Measurements from ENCODE around the gene TRANK1.
"Not testable (repeated sequence)": the region's sequence is repeated elsewhere in the genome, so short reads cannot be mapped to it uniquely, and the experiment has no call there.

TRANK1 gene

GRCh38 chr3:36957862-36958686, 13.2 kb upstream of the TRANK1 start:
- DNase-seq (ENCODE audit: low read depth, low spot score), result no peak

GRCh38 chr3:36957063-36957462, 12.2 kb upstream of the TRANK1 start:
- no peak for DNase-seq (ENCODE audit: low read depth, low spot score)

- DNase-seq (ENCODE audit: low read depth, low spot score), result no peak
Measured at GRCh38 chr3:36956155-36956554, 11.3 kb upstream of the TRANK1 start.

GRCh38 chr3:36954452-36955134, 9.7 kb upstream of the TRANK1 start:
- no peak for DNase-seq (ENCODE audit: low read depth, low spot score)

GRCh38 chr3:36947814-36948213, 3.0 kb upstream of the TRANK1 start:
- not testable (repeated sequence) for DNase-seq (ENCODE audit: low read depth, low spot score)

GRCh38 chr3:36945333-36945980, 603 bp upstream of the TRANK1 start:
- DNase-seq (ENCODE audit: low read depth, low spot score), result no peak

GRCh38 chr3:36944012-36944640, 728 bp downstream of the TRANK1 start:
- peak; percentile 81 for DNase-seq (ENCODE audit: low read depth, low spot score)

GRCh38 chr3:36943601-36944000, 1.3 kb downstream of the TRANK1 start:
- peak; percentile 24 for DNase-seq (ENCODE audit: low read depth, low spot score)

- no peak for DNase-seq (ENCODE audit: low read depth, low spot score)
Measured at GRCh38 chr3:36942638-36943248, 2.1 kb downstream of the TRANK1 start.

- no peak for DNase-seq (ENCODE audit: low read depth, low spot score)
Measured at GRCh38 chr3:36941658-36942057, 3.2 kb downstream of the TRANK1 start.

GRCh38 chr3:36941162-36941561, 3.7 kb downstream of the TRANK1 start:
- no peak for DNase-seq (ENCODE audit: low read depth, low spot score)

GRCh38 chr3:36937492-36937891, 7.4 kb downstream of the TRANK1 start:
- no peak for DNase-seq (ENCODE audit: low read depth, low spot score)

GRCh38 chr3:36933540-36934296, 11.1 kb downstream of the TRANK1 start:
- DNase-seq (ENCODE audit: low read depth, low spot score), result no peak

GRCh38 chr3:36931424-36931823, 13.4 kb downstream of the TRANK1 start:
- not testable (repeated sequence) for DNase-seq (ENCODE audit: low read depth, low spot score)

GRCh38 chr3:36928220-36928619, 16.6 kb downstream of the TRANK1 start:
- no peak for DNase-seq (ENCODE audit: low read depth, low spot score)

- DNase-seq (ENCODE audit: low read depth, low spot score), result no peak
Measured at GRCh38 chr3:36926292-36926897, 18.5 kb downstream of the TRANK1 start.

GRCh38 chr3:36924744-36925521, 19.9 kb downstream of the TRANK1 start:
- no peak for DNase-seq (ENCODE audit: low read depth, low spot score)

- DNase-seq (ENCODE audit: low read depth, low spot score), result peak; percentile 44
Measured at GRCh38 chr3:36923981-36924743, 20.7 kb downstream of the TRANK1 start.

- DNase-seq (ENCODE audit: low read depth, low spot score), result peak; percentile 27
Measured at GRCh38 chr3:36923523-36923943, 21.3 kb downstream of the TRANK1 start.
